ENCODE results near the gene LY6G5C.

The LY6G5C gene

GRCh38 chr6:31706599-31706998 is 25.7 kb upstream of the LY6G5C start, which contains the start of gene LY6G6F:
Gene LY6G6F (plus strand): TSS chr6:31706866. CDS start chr6:31706907, 41 bp downstream.
- no peak within 1 kb of the TSS for H3K4me3 ChIP-seq (ENCODE audit: low read depth, low read length)
- DNase-seq (ENCODE audit: low read depth): no peak
- no peak for TF ChIP-seq CTCF (IDR thresholded peaks at IDR 0.05; ENCODE audit: low read depth, low read length, missing control alignments)

- no peak for TF ChIP-seq CTCF (IDR thresholded peaks at IDR 0.05; ENCODE audit: low read depth, low read length, missing control alignments)
- no peak for DNase-seq (ENCODE audit: low read depth)
- no peak overlapping the region for H3K4me3 ChIP-seq (ENCODE audit: low read depth, low read length)
Measured at GRCh38 chr6:31705931-31706330, 25.1 kb upstream of the LY6G5C start.

GRCh38 chr6:31702819-31703716 is 22.2 kb upstream of the LY6G5C start, which contains the start of gene ABHD16A:
Gene ABHD16A (minus strand): TSS chr6:31703324. CDS start chr6:31703281, 43 bp downstream.
- peak; percentile 96 for DNase-seq (ENCODE audit: low read depth)
- TF ChIP-seq CTCF (IDR thresholded peaks at IDR 0.05; ENCODE audit: low read depth, low read length, missing control alignments): no peak
- H3K4me3 ChIP-seq (ENCODE audit: low read depth, low read length): peak within 1 kb of the TSS; percentile 90

- peak overlapping the region; percentile 90 for H3K4me3 ChIP-seq (ENCODE audit: low read depth, low read length)
- no peak for DNase-seq (ENCODE audit: low read depth)
- no peak for TF ChIP-seq CTCF (IDR thresholded peaks at IDR 0.05; ENCODE audit: low read depth, low read length, missing control alignments)
Measured at GRCh38 chr6:31702405-31702818, 21.5 kb upstream of the LY6G5C start.

DNA sequence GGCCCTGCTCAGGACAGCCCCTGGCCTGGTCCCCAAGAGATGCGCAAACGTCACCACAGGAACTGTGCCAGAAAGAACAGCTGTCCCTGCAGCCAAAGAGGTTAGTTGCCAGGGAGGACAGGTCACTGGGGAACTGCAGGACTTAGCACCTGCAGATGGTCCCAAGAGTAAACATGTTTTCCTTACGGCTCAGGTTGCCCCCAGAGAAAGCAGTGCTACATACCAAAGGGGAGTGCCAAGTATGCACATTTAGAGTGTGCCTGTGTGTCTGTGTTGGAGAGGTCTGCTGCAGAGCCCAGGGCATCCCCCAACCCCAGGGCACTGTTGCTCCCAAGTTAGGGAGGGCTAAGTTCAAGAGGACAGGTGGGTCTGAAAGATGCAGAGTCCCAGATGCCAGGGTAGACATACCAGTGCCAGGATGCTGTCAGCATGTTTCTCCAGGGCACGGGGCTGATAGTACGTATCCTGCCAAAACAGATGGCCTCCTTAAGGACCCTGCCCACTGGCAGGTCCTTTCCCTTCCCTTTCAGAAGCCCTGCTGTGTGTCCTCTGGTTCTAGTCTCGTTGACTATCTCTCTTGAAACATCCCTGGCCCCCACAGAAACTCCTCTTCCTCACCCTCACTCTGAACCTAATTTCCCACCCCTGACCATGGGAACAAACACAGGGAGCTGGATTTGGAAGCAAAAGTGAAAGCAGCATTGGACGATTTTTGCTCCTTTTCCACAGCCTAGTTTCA is 21.0 kb upstream of the LY6G5C start:
- H3K4me3 ChIP-seq (ENCODE audit: low read depth, low read length): peak overlapping the region; percentile 90
- no peak for TF ChIP-seq CTCF (IDR thresholded peaks at IDR 0.05; ENCODE audit: low read depth, low read length, missing control alignments)
- DNase-seq (ENCODE audit: low read depth): no peak

- DNase-seq (ENCODE audit: low read depth): no peak
- TF ChIP-seq CTCF (IDR thresholded peaks at IDR 0.05; ENCODE audit: low read depth, low read length, missing control alignments): no peak
- H3K4me3 ChIP-seq (ENCODE audit: low read depth, low read length): no peak overlapping the region
Measured at GRCh38 chr6:31700740-31701401, 20.0 kb upstream of the LY6G5C start.
